Measurements from ENCODE around the gene EPHA3.

EPHA3 gene

GRCh38 chr3:89165636-89166263 lies 58.3 kb downstream of the EPHA3 start:
- no peak for TF ChIP-seq CTCF (IDR thresholded peaks at IDR 0.05; ENCODE audit: low read depth, low read length)
- DNase-seq (ENCODE audit: extremely low read depth, low read depth), result no peak

DNA sequence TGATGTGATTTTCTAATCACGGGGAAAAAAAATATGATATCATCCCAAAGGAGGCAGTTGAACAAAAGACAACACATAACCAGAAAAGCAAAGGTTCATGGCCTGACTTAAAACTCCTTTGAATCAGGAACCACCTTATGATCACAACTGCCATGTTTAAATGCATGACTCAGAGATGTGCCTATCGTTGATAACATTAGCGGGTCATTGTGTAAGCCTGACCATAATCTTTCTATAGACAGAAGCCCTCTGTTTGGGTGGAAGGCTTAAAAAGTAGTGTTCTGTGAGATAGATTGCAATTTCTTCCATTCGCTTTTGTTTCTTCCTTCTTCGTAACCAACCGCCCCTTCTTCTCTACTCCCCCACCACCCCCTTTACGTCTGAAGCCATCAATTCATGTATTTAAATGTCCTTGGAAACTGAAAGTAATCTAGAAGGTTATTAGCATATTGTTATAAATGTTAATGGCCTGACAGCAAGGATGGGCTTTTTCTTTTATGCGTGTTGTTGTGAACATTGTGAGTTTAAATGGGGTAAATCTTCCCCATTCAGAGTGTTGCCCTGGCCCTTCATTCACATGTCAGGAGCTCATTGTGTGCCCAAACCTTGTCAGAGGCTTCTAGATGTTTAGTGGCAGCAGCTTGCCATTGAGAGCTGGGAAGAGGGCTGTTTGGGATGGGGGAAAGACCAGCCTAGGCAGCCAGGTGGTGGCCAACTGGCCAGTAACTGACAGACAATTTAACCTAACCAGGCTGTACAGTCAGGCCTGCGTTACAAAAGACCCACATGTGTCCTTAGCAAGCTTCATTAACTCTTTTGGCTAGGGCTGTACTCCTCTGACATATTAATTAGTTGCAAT lies 64.5 kb downstream of the EPHA3 start:
- no peak for DNase-seq (ENCODE audit: extremely low read depth, low read depth)
- TF ChIP-seq CTCF (IDR thresholded peaks at IDR 0.05; ENCODE audit: low read depth, low read length), result no peak

DNA sequence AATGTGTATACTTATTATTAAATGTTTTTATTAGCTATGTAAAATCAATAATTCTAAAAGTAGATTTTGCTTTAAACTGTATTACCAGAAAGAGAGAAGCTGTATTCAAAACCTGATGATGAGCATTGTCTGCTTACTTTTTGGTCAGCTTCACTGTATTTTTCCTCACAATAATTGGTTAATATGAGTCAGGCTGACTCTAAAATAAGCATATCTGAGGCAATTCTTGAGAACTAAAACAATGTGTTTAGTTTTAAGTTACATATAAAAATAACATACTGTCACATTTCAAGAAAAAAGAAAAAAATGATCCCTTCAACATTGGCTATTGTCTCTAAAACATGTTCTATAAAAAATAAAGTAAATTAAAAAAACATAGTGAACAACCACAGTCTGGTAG lies 66.1 kb downstream of the EPHA3 start:
- TF ChIP-seq CTCF (IDR thresholded peaks at IDR 0.05; ENCODE audit: low read depth, low read length), result no peak

DNA sequence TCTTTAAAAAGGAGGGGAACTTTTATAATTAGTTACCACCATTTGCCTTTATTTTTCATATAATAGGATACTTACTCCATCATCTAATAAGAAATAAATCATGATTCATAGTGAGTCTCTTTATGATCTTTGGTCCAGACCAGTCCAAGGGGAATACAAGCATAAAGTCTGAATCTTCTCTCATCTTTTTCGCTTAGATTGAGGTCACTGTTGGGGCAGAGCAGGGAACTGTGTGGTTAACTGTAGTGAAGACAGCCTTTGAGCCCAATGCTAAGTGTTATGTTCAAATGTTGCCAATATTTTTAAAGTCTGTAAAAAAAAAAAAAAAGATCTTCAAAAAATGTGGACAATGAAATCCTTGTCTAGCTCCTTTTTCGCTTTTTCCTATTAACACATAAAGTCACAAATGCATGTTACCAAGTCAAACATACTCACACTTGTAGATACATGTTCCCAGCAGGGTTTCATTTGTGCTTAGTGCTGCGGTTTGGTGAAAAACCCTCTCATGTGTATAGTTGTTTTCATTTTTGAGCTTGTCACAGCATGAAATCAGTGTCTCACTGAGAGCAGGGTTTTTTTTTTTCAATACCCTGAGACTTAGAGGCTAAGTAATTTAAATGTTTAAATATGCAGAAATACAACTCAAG lies 72.1 kb downstream of the EPHA3 start:
- DNase-seq (ENCODE audit: extremely low read depth, low read depth), result no peak
- TF ChIP-seq CTCF (IDR thresholded peaks at IDR 0.05; ENCODE audit: low read depth, low read length), result no peak

More for the DNA sequence above, 66.1 kb downstream of the EPHA3 start:
- no peak for DNase-seq (ENCODE audit: extremely low read depth, low read depth)

DNA sequence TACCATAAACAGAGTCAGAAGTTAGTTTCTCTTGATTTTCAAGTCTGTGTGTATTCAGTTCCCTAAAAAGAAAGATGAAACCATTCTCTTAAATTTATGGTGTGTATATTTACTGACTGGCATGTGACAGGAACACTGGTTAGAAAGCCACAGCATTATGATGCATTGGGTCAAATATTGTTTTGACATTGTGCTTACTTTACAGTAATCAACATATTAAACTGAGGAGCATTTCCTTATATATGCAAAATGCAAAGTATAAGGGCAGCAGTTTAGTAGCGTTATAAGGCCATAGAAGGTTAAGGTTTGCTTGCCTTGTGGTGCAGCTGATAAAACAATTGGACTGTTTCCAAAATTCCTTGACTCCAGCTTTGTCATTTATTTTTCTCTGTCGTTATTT lies 72.9 kb downstream of the EPHA3 start:
- no peak for DNase-seq (ENCODE audit: extremely low read depth, low read depth)
- TF ChIP-seq CTCF (IDR thresholded peaks at IDR 0.05; ENCODE audit: low read depth, low read length), result no peak

- DNase-seq (ENCODE audit: extremely low read depth, low read depth), result no peak
- TF ChIP-seq CTCF (IDR thresholded peaks at IDR 0.05; ENCODE audit: low read depth, low read length), result no peak
These were observed 74.6 kb downstream of the EPHA3 start for GRCh38 chr3:89182056-89182455.

All from AG09319 (cell line).